ENCODE results near the gene WWTR1.

- TF ChIP-seq POLR2A (IDR thresholded peaks at IDR 0.05): no peak
- TF ChIP-seq, protein P1, sequence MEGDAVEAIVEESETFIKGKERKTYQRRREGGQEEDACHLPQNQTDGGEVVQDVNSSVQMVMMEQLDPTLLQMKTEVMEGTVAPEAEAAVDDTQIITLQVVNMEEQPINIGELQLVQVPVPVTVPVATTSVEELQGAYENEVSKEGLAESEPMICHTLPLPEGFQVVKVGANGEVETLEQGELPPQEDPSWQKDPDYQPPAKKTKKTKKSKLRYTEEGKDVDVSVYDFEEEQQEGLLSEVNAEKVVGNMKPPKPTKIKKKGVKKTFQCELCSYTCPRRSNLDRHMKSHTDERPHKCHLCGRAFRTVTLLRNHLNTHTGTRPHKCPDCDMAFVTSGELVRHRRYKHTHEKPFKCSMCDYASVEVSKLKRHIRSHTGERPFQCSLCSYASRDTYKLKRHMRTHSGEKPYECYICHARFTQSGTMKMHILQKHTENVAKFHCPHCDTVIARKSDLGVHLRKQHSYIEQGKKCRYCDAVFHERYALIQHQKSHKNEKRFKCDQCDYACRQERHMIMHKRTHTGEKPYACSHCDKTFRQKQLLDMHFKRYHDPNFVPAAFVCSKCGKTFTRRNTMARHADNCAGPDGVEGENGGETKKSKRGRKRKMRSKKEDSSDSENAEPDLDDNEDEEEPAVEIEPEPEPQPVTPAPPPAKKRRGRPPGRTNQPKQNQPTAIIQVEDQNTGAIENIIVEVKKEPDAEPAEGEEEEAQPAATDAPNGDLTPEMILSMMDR (IDR thresholded peaks at IDR 0.05): no peak
Measured at GRCh38 chr3:149662240-149662887, 4.5 kb upstream of the WWTR1 start.

Data from right lobe of liver (tissue), 4 donors.